NCI-H82 (cell line): ENCODE results near the gene CD274.
"Not testable (repeated sequence)": the region's sequence is repeated elsewhere in the genome, so short reads cannot be mapped to it uniquely, and the experiment has no call there.

Source experiments
- DNase-seq: peaks from one replicate; lab custom pipeline; 2025; lab: John Stamatoyannopoulos, UW

Gene CD274

GRCh38 chr9:5468850-5469249 lies 18.5 kb downstream of the CD274 start:
- no peak for DNase-seq

- no peak for DNase-seq
These were observed 19.8 kb downstream of the CD274 start for GRCh38 chr9:5470122-5470521.

GRCh38 chr9:5470816-5471215 lies 20.5 kb downstream of the CD274 start:
- DNase-seq, result no peak

GRCh38 chr9:5475611-5476010 lies 25.3 kb downstream of the CD274 start:
- peak; percentile 1 for DNase-seq

GRCh38 chr9:5478206-5478605 lies 27.9 kb downstream of the CD274 start:
- no peak for DNase-seq

GRCh38 chr9:5479994-5480694 lies 29.8 kb downstream of the CD274 start:
- no peak for DNase-seq

- no peak for DNase-seq
These were observed 30.6 kb downstream of the CD274 start for GRCh38 chr9:5480919-5481318.

GRCh38 chr9:5481322-5482040 lies 31.1 kb downstream of the CD274 start:
- no peak for DNase-seq

GRCh38 chr9:5482194-5482593 lies 31.9 kb downstream of the CD274 start:
- no peak for DNase-seq

- no peak for DNase-seq
These were observed 33.0 kb downstream of the CD274 start for GRCh38 chr9:5483306-5483705.

- no peak for DNase-seq
These were observed 35.2 kb downstream of the CD274 start for GRCh38 chr9:5485378-5486085.

GRCh38 chr9:5486988-5487387 lies 36.6 kb downstream of the CD274 start:
- DNase-seq, result no peak

GRCh38 chr9:5488221-5489008 lies 38.1 kb downstream of the CD274 start:
- no peak for DNase-seq

- DNase-seq, result no peak
These were observed 39.5 kb downstream of the CD274 start for GRCh38 chr9:5489630-5490490.

- no peak for DNase-seq
These were observed 42.8 kb downstream of the CD274 start for GRCh38 chr9:5492965-5493678.

- DNase-seq, result no peak
These were observed 43.6 kb downstream of the CD274 start for GRCh38 chr9:5493679-5494511.

- DNase-seq, result not testable (repeated sequence)
These were observed 44.4 kb downstream of the CD274 start for GRCh38 chr9:5494765-5495164.

GRCh38 chr9:5499157-5499556 lies 48.8 kb downstream of the CD274 start:
- DNase-seq, result no peak

GRCh38 chr9:5499889-5500398 lies 49.6 kb downstream of the CD274 start:
- DNase-seq, result no peak
